Superior temporal gyrus (tissue), 1 donor: ENCODE results near the gene FBRS.

Experiments
- DNase-seq: peaks from one replicate; pipeline ENCODE4 v3.0.0-alpha.2; 2016; ENCODE audit errors: extremely low spot score

FBRS gene

GRCh38 chr16:30644334-30644830 lies 13.8 kb upstream of the FBRS start:
- DNase-seq, result no peak

- DNase-seq, result no peak
These were observed 12.5 kb upstream of the FBRS start for GRCh38 chr16:30645727-30646126.

GRCh38 chr16:30647274-30647571 lies 11.0 kb upstream of the FBRS start:
- DNase-seq, result no peak

GRCh38 chr16:30649725-30650368 lies 8.4 kb upstream of the FBRS start:
- DNase-seq, result no peak

DNA sequence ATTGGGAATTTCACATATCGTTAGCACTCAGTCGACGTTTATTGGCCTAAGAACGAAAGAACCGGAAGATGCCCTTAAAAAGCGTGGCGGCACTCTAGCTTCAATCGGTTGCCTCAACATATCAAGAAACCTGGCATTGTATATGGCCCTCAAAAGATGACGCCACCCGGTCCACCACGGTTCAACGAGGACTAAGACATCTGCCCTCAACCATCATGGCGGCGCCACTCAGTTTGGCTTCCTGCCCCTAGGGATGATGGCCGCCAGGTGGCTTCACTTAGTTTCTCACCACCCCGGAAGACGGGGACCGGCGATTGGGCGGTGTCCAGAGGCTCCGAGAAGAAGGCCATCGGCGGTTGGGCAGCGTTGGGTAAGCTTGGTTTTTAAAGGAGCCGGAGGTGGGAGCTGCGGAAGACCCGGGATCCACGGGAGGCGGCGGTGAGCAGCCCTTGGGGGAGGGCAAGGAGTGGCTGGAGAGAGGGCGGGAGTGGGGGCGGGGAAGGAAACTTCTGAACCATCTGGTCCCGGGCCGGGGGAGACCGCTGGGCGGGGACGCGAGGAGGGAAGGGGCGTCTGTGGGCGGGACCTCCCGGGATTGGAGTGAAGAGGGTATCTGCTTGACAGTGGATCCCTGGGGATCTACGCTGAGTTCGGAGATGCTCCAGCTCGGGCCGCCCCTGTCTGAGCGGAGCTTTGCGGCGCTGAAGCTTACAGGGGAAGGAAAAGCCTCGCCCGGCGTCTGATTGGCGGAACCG lies 7.7 kb upstream of the FBRS start, which contains the start of gene PRR14:
TSS of gene PRR14 (plus strand) at position 592 of the 755 bp plus-strand sequence. CDS start 686 bp downstream, outside the sequence.
- peak; percentile 100 for DNase-seq

- DNase-seq, result no peak
These were observed 6.9 kb upstream of the FBRS start for GRCh38 chr16:30651124-30652004.

DNA sequence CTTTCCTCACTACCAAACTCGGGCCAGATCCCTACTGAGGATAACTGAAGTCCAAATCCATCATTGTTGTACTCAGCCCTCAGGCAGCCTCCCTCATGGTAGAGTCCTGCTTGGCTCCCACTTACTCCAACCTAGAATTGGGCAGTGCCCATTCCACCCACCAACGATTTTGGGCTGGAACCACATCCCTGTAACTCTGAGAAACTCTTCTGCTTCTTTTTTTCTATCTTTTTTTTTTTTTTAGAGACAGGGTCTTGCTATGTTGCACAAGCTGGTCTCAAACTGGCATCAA lies 6.3 kb upstream of the FBRS start:
- DNase-seq, result no peak

DNA sequence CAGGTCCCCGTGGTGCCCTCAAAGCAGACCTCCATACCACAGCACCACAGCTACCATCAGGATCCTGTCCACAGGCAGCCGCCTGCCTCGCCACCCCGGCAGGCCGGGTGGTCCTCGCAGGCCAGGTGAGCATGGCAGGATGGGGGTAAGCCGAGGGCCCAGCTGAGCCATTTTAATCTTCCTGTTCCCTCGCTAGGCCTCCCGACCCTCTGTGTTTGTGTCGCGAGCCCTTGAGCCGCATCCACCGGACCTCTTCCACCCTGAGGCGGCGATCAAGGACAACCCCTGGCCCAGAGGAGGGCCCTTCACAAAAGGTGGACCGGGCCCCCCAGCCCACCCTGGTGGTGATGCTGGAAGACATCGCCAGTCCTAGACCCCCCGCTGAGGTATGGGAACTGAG lies 5.5 kb upstream of the FBRS start:
- no peak for DNase-seq

- DNase-seq, result no peak
These were observed 3.4 kb upstream of the FBRS start for GRCh38 chr16:30654856-30655255.

GRCh38 chr16:30655815-30656347 lies 2.4 kb upstream of the FBRS start:
- DNase-seq, result no peak

- no peak for DNase-seq
These were observed 1.8 kb upstream of the FBRS start for GRCh38 chr16:30656388-30656787.

DNA sequence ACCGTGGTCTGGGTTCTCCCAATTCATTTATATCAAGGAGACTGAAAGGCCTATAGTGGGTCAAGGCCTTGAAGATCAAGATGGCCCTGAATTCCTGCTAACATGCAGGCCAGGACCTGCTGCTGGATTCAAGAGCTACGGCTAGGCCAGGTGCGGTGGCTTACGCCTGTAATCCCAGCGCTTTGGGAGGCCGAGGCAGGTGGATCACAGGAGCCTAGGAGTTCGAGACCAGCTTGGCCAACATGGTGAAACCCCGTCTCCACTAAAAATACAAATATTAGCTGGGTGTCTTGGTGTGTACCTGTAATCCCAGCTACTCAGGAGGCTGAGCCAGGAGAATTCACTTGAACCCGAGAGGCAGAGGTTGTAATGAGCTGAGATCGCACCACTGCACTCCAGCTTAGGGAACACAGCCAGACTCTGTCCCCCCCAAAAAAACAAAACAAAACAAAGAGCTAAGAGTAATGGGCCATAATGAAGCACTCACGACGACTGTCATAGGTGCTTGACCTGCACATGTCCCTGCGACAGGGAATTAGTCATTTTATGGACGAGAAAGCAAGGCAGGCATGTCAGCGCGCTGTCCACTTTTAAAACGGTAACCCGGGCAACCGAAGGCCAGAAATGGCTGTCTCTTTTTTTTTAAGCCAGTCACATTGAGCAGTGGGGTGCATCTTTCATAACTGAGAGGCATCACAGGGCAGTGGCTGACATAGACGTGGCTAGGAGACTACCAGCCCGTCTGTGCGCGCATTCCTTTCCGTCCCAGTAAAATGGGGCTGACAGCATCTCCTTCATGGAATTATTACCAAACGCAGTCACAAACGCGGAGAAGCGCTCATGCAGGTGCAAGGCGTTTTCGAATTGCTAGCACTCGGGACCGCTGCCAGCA lies 1.0 kb upstream of the FBRS start:
- no peak for DNase-seq

- peak; percentile 98 for DNase-seq
These were observed 688 bp downstream of the FBRS start for GRCh38 chr16:30658731-30659506.

DNA sequence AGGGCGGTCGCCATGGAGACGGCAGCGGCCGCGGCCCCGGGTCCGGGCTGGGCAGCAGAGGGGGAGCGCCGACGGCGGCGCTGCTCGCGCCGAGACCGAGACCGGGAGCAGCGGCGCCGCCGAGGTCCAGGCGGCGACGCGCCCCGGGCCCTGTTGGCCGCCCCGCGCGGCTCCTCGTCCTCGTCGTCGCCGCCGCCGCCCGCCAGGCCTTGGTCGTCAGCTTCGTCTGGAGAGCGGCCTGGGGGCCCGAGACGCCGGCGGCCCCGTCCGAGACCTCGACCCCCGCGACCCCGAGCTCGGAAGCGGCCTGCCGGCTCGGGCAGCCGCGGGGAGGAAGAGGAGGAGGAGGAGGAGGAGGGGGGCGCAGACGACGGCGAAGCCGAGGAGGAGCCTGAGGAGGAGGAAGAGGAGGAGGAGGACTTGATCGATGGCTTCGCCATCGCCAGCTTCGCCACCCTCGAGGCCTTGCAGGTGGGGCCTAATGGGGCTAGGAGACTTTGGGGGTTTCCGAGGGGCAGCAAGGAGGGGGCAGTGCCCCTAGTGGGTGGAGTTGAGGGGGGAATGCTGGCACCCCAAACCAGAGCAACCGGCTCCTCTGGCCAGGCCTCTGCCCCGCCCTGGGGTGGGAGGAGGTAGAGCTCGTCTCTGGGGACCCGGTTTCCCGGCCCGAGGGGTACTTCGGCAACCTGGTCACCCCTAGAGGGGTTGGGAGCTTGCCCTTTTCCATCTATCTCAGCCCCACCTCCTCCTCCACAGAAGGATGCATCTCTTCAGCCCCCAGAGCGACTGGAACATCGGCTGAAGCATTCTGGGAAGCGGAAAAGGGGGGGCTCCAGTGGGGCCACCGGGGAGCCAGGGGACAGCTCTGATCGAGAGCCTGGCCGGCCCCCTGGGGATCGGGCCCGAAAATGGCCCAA lies 1.5 kb downstream of the FBRS start:
- no peak for DNase-seq

DNA sequence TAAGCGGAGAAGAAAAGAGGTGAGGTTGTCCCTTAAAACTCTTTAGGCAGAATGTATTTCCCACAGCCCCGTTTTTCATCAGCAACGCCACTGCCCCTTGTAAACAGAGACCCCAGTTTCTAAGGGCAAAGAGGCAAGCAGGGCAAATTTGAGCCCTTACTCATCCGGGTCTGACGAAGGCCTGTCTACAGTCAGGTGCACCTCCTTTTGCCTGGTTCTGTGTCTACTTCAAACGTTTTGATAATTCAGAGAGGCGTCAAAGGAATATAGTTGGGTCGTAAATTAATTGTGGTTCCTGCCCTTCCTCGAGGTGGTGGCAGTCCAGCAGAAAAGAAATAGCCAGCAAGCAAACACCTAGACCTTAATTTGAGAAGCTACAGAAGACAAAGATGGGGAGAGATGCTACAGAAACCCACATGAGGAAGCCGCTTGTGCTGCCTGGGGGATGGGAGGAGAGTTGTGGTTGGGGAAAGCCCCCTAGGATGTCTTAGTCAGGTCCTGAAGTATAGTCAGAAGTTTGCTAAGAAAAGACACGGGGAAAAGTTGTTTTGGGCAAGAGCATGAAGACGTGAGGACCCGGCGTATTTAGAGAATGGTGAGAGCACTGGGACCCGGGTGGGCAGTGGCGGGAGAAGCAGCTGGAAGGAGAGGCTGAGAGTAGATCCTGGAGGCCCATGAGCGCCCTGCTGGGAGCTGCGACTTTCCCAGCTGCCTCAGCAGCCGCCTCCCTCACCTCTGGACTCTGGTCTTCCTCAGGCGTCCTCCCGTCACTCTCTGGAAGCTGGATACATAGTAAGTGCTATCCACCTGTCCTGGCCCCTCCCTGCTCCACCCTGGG lies 2.4 kb downstream of the FBRS start:
- no peak for DNase-seq

GRCh38 chr16:30662449-30662848 lies 4.2 kb downstream of the FBRS start:
- no peak for DNase-seq

DNA sequence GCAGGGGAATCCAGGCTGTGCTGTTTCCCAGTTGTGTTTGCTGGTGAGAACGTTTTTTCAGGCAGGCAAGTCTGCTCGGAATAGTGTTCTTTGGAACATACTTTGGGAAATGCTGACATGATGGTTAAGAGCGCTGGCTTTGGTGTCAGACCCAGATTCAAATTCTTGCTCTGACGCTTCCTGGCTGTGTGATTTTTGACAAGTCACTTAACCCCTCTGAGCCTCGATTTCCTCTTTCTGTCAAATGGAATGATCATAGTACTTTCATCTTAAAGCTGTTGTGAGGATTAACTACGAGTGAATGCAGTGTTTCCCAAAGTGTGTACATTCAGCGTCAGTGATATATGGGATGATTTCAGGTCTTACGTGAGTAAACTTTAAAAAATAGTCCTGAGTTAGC lies 4.8 kb downstream of the FBRS start:
- DNase-seq, result no peak

DNA sequence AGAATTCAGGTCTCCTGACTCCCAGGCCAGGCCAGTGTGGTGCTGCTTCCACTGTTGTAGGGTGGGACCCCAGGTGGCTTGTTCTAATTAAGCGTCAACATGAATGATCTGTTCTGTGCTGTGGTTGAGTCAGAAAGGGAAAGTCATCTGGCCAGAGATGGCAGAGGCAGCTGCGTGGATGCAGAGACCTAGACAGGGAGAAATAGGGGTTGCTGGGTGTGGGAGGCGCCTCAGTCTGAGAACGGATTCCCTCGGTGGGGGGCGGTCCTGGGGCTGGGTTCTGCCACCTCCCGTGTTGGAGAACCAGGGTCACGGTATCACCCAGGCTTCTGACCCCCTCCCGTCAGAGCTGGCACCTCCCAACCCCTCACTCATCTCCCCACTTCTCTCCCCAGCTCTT lies 5.6 kb downstream of the FBRS start:
- DNase-seq, result no peak
